IPS-NIHi7 (cell line): Measurements from ENCODE around the gene SPR.
"Not testable (repeated sequence)": the region's sequence is repeated elsewhere in the genome, so short reads cannot be mapped to it uniquely, and the experiment has no call there.

Experiments
- DNase-seq: peaks from one replicate; pipeline ENCODE4 v3.0.0; 2012; ENCODE audit warnings: mixed read lengths; ENCODE audit errors: extremely low spot score

The SPR gene

DNA sequence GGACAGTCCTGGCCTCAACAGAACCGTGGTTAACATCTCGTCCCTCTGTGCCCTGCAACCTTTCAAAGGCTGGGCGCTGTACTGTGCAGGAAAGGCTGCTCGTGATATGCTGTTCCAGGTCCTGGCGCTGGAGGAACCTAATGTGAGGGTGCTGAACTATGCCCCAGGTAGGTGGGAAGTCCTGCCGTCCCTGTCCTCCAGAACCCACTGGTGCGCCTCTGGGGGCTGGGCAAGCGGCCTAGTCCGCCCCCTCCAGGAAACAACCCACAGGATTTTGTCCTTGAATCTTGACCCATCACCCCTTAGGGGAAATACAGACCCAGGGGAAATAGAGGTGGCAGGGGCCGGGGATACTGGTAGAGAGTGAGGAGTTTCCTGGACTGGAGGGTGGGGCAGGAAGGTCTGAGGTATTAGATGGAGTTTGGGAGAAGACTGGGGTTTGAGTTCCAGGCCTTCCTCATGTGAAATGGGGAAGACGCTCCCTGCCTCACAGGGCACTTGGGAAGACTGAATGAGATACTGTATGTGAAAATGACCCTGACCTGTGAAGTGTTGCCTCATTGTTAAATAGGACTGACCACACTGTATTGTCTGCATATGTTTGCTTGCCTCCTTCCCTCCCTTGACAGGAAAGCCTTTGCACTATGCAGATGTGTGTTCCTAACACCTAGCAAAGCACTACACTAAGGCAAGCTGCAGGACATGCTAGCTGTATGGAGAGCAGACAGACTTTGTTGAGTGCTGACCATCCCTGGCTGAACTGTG, 1.4 kb downstream of the SPR start:
- no peak for DNase-seq

DNA sequence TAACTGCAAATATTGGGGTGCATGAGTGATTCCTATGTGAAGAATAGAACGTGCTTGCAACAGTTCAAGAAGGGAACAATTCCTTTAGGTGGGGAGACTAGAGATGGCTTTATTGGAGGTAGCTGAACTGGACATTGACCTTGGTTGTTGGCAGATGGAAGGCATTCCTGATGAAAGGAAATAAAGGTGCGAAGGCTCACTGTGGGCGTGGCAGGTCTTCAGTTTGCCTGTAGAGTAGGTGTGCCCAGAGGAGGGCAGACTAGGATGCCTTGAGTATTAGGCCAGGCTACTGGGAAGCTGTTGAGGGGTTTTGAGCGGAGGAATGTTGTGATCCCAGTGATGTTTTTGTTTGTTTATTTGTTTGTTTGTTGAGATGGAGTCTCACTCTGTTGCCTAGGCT, 2.8 kb downstream of the SPR start:
- no peak for DNase-seq

DNA sequence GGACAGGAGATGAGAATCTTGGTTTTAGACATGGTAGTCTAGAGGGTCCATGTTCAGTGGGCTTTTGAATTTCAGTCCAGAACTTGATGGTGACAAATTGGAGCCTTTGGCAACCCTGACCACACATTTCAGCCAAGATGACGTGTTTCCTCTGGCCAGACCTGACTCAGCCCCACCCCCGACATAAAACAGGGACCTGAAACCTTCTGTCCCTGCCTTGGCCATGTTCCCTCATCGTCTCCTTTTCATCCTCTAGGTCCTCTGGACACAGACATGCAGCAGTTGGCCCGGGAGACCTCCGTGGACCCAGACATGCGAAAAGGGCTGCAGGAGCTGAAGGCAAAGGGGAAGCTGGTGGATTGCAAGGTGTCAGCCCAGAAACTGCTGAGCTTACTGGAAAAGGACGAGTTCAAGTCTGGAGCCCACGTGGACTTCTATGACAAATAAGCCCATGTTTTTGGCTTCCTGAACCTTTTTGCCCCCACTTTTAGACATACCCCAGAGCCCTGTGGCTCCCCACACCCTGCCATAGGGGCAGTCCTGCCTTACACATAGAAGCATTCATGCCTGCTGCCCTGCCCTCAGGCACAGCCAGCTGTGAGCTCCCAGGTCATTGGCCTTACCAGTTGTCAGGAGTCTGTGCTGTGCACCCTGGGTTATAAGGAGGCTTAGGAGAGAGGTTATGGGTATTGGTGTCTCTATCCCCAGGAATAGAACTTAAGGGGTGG, 4.0 kb downstream of the SPR start:
- no peak for DNase-seq

DNA sequence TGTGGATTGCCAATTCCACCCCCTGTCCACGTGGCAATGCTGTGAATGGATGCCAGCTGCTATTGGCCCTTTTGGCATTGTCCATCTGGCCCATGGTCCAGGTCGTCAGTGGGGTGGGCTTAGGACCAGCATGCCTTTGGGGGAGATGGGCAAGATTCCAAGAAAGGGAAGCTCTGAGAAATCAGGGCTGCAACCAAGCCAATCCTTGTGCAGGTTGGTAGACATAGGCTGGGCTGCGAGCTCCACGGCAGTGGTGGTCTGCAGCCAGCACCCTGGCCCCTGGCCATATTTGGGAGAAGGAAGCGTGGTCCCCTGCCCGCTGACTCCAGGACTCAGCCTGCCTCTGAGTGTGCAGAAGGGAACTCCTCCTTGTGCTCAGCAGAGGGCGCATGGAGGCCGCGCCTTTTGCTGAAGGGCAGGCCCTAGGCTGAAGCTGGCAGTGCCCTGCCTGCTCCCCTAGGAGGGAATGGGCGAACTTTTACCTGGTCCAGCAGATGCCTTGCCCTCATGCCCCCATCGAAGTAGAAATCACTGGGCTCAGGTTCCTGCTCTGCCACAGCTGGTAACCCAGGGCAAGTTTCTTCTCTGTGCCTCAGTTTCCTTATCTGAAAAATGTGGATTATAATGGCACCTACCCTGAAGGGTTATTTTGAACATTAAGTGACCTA, 5.4 kb downstream of the SPR start:
- DNase-seq, result peak; percentile 72

DNA sequence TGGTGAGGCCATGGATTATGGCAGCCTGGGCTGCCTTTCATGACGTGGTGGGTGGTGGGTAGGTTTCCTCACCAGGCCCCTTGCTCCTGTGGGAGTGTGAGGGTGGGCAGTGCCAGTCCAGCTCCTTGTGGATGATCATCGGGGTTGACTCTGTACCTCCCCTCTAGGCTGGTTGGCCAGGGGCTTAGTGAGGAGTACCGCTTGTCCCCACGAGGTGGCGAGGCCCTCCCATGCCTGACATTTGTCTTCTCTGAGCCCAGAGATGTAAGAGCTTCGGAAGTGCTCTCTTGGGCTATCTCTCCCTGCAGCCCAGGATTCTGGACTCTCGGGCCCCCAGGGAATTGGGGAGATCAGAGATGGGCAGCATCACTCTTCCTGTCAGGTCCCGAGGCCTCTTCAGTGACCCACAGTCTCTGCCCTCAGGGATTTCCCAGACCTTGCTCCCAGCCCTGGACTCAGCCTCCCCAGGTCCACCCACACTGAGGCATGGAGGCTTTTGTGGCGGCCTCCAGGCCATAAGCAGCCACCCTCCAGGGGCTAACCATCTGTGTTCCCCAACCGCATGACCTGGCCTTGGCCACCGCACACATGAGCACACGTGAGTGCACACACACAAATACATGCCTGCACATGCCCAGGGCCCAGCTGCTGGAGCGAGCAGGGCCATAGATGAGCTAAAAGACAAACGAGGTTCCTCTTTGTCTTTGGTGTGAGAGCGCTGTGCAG, 6.5 kb downstream of the SPR start:
- peak; percentile 76 for DNase-seq

DNA sequence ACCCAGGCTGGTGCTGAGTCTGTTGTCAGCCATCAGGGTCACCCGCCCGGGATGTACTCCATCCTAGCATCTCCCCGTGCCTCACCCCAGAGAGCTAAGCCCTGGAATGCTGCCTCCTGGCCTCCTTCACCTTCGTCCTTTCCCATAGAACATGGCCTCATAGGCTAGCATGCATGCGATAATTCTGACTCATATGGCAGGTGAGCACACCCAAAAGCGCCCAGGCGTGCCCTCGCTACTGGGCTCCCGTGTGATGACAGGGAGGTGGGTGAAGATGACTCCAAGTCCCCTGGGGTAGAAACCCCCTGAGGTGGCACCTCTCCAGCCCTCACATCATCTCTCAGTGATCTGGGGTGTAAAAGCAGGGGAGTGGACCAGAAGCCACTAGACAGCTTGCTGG, 7.3 kb downstream of the SPR start:
- no peak for DNase-seq

DNA sequence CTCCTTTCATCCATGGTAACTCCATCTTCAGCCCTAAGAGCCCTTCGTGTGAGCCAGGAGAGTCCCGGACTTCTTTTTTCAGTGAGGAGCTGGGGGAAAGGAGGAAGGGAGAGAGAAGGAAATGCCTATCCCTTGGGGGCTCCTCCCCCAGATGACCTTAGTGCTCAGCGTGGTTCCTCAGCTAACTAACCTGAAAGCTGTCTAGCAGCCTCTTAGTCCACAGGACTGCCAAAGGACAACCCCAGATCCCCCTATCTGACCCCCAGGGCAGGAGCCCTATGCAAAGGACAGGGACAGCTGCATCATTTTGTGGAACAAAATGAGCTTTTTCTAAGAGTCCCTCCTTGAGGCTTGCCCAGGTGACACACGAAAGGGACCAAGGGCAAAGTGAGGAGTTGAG, 7.9 kb downstream of the SPR start:
- no peak for DNase-seq

DNA sequence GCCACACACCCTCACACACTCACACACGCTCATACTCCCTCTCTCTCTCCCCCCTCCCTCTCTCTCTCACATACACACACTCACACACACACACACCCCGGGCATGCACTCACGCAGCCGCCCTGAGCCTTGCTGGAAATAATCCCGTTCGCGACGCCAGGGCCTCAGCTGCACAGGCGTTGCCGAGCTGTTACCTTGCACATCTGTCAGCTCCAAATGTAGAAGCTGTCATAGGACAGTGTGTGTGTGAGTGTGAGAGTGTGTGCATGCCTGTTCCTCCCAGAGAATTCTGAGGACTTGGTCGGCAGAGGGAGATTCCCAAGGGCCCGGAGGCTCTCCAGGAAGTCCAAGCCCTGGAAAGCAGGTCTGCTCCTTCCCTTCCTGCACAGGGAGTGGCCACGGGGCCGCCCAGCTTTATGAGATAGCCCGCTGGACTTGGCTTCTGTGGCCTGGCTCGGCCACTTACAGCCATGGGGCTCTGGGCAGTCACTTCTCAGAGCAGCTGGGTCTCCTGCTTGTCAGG, 8.6 kb downstream of the SPR start:
- DNase-seq, result no peak

DNA sequence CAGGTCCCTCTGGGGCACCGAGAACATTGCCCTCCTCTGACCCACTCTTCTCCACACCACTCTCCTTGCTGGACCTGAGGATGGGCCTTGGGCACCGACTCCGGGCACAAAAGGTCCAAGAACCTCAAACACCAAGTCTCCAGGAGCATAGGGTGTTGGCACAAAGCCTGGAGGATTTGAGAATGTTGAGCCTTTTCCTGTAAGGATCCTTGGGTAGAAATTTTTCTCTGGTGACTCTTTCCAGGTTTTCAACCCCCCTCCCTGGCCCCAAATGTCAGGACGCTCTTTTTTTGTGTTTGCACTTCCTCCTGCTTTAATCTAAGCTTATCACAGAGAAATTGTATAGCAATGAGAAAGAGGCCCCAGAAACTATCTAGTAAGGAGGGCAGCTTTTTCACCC, 9.2 kb downstream of the SPR start:
- no peak for DNase-seq

DNA sequence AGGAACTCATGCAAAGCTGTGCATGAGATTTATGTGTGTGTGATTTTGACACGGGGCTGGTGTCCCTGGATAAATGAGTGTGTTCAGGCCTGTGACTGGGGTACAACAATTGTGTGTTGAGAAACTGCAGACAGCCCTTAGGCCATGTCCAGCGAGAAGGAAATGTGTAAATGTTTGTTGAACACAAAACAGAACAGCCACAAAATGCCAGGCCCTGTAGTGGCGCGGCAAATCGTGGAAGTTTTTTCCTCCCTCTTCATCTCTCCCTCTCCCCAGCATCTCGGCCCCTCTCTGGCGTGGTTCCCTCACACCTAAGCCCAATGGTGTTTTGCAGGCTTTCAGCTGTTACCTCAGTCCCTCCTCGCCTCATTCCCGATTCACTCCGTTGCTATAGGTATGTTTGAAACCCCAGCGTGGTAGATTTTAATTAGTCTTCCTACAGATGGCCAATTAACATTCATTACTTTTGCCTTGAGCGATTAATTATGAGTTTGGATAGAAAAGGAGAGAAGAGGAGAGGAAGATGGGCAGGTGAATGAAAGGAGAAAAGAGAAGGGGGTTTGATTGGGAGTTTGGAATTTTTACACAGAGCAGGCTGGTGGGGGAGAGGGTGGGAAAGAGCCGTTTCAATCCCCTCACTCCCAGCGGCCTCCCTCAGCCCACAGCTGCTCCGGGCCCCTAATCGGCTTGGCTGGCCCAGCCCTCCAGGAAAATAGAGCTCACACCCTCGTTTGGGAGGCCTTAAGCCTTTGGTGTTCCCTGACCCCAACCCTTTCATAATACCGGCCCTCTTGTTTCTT, 10.8 kb downstream of the SPR start:
- no peak for DNase-seq

DNA sequence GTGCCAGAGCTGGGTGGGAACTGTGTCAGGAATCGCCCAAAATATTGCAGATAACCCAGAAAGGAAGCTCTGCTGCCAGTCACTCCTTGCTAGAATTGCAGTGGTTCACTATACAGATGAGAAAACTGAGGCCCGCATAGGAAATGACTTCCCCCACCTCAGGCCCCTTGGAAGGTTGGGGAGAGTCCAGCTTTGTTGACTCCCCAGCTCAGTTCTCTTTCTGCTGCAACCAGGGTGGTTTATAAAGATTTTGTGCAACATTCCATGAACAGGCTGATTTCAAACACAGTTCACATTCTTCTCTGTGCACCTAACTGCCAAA, 11.3 kb downstream of the SPR start:
- DNase-seq, result no peak

DNA sequence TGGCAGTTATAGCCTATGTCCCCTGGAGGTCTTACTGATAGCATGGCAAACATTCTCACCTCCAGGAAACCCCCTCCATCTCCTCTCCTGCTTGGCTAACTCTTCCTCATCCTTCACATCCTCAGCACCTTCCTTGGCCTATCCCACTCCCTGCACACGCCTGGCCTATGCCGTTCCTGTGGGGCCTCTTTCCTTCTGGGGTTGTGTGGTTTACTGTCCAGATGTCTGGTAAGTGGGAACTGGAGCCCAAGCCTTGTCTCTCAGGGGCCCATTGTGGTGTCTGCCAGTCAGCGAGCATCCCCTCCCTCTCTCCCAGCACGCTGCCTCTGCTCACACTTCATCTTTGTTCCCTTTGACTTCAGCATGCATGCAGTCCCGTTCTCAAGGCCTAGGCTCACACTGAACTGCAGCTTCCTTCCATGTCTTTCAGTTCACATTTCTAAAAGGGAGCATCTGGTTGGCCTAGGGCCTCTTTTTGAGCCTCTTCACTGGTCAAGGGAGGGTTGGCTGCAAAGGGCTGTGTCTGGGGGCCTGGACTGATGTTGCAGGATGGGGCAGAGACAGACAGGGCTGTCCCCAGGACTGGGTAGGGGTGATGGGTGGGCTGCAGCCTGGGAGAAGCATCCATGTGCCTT, 13.1 kb downstream of the SPR start:
- no peak for DNase-seq

DNA sequence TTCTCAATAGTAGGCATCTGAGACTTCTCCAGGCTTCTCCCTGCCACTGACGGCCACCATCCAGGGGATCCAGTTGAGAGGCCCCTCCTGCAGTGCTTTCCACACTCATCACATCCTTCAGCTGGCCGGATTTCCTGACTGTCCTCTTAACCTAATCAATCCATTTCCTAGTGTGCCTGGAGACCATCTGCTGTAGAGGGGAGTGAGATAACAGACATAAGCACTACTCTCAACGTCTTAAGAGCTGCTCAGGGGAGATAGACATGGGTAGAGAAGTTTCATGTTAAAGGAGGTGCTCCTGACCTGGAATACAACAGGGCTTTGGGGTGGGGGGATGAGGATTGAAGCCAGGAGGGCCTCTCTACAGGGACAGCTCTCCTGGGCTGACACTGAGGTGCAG, 14.2 kb downstream of the SPR start:
- DNase-seq, result no peak

DNA sequence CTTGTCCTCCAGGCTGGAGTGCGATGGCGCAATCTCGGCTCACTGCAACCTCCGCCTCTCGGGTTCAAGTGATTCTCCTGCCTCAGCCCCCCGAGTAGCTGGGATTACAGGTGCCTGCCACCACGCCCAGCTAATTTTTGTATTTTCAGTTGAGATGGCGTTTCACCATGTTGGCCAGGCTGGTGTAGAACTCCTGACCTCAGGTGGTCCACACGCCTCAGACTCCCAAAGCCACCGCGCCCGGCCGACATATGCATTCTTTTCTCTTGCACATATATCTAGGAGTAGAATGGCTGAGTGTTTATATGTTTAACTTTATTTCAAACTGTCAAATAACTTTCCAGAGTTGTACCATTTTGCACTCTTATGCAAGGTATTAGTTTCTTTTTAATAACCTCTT, 20.2 kb downstream of the SPR start:
- not testable (repeated sequence) for DNase-seq

DNA sequence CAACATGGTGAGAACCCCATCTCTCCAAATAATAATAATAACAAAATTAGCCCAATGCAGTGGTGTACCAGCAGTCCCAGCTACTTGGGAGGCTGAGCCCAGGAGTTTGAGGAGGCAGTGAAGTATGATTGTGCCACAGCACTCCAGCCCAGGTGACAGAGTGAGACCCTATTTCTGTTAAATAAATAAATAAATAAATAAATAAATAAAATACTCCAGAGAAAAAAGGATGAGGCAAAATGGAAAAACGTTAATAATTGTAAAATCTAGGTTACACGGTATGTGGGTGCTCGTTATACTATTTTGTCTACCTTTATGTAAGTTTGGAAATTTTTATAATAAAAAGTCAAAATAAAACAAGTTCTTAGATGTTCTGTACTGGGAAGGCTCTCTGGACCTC, 21.5 kb downstream of the SPR start:
- no peak for DNase-seq

DNA sequence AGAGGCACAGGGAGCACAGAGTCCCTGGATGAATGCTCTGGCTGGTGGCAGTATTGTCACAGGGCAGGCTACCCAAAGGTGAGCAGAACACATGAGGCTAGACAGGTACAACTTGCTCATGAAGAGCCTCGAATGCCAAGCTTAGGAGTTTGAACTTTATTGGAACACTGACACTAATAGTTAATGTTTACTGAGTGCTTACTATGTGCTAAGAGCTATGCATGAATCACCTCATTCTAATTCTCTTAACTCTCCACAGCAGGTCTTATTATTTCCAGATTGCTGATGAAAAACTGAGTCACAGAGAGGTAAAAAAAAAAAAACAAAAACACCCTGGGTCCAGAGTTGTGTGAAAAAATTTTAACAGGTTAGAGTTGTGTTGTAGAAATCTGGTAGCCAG, 24.0 kb downstream of the SPR start:
- no peak for DNase-seq

DNA sequence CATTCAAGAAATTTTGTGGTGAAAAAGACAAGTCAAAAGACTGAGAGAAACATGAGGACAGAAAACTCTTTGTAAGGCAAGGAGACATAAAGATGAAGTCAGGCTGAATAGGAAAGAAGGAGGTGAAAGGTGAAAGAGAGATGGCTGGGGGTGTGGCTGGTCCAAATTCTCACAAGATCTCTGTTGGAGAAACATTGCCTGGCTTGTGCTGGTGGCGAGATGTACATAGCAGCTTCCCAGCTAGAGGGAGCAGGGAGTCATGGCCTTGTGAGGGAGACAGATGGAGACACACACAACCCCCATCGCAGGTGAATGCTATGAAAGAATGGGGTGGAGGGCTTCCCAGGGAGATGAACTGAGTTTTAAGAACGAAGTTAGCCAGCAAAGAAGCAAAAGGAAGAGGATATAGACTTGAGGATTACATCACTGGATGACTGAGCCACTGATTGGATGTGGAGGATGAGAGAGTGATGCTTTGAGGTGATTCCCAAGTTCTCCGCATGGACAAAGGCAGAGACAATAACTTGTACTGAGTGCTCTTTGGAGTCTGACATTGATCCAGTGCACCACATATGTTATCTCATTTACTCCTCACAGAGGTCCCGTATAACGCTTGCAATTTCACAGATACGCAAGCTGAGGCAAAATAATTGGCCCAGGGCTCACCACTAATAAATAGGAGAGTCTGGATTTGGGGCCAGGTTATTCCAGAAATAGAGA, 26.4 kb downstream of the SPR start:
- DNase-seq, result no peak

DNA sequence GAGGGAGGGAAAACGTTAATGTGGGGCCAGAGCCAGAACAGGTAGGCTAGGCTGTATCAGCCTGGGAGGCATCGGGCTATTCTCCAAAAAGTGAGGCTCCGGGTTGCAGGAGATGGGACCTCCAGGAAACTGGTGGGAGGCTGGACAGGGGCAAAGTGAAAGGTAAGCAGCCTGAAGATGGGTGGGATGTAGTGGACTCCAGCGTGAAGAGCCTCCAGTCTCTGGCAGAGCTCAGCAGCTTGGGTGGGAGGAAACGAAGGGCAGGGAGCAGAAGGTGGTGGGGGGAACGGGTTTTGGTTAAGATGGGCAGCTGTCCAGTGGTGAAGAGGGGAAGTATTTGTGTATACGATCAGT, 27.0 kb downstream of the SPR start:
- no peak for DNase-seq

DNA sequence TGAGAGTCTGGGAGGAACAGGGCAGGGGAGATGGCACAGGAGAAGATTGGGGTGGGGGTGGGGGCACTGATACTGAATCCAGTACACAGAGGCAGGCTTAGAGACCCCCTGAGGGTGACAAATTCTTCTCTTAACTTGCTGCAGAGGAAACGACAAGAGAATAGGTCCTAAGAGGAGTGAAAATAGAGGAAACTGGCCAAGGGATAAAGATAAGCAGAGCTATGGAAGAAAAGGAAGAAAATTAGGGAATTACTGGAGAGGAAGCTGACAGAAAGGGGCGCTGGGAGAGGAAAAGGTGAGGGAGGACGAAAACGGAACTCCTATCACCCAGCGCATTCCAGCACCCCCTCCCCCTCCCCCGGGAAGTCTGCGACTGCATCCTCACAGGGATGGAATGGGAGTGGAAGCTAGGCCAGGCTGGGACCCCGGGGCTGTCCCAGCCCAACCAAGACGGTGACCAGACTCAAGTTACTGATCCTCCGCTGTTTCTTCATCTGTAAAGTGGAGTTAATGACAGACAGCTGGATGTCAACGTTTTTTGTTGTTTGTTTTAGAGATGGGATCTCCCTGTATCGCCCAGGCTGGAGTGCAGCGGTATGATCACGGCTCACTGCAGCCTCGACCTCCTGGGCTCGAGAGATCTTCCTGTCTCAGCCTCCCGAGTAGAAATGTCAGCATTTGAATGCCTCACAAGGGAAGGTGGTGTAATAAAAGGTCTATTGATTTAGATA, 27.5 kb downstream of the SPR start:
- DNase-seq, result no peak
